DMS79 treated with DMSO at 0.1 percent for 48 hours (cell line): ENCODE results near the gene SCOC.
A peak's percentile ranks its signal among the peaks of the same experiment; 100 is the strongest.

Experiments
- DNase-seq: peaks from one replicate; lab custom pipeline; 2025; lab: John Stamatoyannopoulos, UW

The SCOC gene

DNA sequence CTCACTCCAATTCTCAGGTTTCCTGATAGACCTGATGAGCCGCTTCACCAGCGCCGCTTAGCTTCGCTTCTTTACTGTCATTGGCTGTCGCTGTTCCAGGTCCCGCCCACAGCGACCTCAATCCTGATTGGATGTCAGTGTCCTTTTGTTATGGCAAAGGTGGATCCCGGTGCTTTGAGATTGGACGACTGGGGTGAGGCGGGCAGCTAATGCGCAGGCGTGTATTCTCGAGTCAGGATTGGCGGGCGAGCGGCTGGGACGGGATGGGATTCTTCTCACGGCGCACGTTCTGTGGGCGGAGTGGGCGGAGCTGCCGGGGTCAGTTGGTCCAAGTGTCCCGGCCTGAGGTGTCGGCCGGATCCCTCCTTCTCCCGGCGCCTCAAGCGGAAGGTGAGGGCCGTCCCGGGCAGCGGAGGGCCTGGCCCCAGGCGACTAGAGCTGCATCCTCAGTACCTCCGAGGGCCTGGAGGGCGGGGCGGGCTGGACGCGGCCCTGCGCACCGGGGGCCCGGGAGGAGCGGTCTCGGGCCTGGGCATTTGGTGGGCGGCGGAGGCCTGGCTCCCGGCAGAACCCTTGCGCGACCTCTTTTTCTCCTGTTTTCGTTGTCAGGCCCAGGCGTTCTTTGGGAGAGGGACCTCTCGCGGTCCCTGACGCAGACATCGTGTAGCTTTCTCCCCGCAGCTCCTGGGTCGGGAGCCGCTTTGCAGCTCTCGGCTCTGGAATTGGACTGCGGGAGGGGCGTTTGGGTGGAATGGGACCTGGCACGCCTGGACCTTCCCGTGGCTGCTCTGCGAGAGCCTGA is at the start of gene SCOC:
Gene SCOC (plus strand): TSS at position 319 of the 802 bp plus-strand sequence. CDS start 5,525 bp downstream, outside the sequence.
- DNase-seq, result peak; percentile 88

DNA sequence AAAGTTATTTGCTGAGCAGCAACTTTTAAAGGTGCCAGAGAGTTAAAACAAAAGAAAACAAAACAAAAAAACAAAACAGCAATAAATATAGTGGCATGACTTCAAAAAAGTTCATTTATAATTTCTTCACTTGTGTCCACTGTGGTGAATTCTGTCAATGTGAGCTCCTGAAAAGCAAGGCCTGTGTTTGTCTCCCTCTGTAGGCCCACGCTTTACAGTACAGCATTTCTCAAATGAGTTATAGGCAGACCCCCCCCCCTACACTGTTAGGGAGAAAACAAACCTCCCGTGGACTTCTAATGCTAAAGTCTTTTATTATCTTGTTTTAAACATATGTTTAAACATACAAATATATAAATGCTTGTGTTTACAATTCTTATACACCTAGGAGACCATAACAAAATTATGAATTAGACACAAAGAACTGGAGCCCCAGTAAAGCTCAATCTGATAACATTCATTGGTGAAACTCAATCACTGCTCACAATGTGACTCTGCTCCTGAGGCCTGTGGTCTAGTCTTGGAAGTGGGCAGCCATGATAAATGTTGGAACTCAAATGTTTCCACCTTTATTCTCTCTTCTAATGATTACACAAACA is 47.0 kb upstream of the SCOC start:
- DNase-seq, result no peak

GRCh38 chr4:140330311-140330900 is 43.0 kb upstream of the SCOC start:
- DNase-seq, result no peak

DNA sequence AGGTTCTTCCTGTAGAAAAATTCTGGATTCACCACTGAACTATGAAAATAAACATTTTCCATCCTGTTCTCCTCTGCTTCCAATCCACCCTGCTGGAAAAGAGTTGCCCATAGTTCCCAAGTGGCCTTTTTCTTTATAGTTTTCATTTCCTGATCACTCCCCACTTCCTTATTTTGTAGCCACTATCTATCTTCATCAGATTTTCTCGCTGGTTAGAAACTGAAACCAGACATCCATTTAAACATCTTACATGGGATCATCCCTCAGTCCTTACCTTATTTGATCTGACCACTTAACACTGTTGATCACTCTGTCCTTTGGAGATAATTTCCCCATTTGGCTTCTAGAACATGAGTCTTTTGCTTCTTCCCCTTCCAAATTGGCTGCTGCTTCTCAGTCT is 42.2 kb upstream of the SCOC start:
- no peak for DNase-seq

DNA sequence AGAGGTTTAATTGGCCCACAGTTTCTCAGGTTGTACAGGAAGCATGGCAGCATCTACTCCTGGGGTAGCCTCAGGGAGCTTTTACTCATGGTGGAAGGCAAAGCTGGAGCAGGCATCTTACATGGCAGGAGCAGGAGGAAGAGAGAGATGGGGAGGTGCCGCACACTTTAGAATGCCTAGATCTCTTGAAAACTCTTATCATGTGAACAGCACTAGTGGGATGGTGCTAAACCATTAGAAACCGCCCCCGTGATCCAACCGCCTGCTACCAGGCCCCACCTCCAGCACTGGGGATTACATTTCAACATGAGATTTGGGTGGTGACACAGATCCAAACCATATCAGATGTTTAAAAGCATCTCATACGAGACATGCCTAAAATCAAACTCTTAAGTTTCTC is 41.6 kb upstream of the SCOC start:
- DNase-seq, result no peak

DNA sequence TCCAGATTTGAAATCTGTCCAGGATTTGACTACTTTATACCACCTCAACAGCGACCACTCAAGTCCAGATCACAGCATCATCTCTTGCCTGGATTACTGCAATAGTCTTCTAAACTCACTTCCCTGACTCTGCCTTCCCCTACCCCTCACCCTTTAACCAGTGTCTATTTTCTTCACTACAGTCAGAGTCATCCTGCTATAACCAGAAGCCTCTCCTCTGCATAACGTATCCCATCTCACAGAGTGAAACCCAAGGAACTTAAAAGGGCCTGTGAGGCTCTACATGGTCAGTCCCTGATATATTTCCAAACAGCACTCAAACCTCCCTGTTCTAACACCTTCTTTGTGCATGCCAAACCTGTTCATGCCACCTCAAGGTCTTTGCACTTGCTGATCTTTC is 40.7 kb upstream of the SCOC start:
- DNase-seq, result no peak

DNA sequence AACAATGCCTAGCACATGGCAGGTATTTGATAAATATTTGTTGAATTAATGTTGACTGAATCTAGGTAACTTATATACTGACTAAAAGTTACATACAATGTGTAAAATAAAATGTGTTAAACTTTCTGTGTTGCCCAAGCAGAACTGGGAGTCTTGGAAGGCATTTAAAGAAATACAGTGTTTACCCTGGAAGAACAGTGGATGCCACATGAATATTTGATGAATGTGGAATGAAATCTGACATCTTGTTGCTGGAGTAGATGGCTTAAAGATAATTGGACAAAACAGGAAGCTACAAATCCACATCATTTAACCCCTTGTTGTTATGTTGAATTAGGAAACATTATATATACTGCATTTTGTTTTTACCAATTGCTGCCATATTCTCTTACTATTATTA is 39.9 kb upstream of the SCOC start:
- DNase-seq, result no peak

DNA sequence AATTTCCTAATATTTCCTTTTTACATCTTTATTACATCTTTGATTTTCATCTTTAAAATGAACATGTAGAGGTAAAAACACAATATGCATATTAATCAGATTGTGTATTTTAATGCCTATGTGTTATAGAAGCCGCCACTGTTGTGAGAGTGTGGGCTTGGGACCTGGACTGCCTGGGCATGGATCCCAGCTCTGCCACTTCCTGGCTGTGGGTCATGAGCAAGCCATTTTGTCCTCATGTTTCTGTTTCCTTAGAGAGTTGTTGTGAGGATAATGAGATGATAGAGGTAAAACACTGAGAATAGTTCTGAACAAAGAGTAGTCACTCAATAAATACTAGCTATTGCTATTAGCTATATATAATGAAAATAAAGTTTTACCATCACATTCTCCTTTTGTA is 38.4 kb upstream of the SCOC start:
- no peak for DNase-seq

DNA sequence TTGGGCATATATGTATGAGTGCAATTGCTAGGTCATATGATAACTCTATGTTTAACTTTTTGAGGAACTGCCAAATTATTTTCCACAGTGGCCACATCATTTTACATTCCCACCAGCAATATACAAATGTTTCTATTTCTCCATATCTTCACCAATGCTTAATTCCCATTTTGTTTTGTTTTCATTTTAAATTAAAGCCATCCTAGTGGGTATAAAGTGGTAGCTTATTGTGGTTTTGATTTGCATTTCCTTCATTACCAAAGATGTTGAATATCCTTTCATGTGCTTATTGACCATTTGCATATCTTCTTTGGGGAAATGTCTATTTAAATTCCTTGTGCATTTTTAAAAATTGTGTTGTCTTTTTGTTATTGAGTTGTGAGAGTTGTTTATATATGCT is 36.7 kb upstream of the SCOC start:
- no peak for DNase-seq

DNA sequence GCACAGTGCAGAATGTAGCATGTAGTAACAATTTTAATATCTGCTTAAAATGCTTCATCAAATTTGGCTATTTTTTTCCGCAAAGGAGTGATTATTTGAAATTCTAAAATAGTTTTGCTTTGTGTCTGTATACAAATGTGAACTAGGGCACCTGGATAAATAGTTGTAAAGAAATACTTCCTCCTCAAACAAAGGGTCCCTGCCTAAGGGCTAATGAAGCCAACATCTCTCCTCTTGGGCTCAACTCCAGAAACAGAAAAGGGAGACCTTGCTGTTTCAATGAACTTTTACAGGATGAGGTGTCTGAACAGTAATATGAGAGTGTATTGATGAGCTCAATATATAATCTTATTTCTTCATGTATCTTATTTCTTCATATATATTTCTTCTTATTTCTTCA is 30.8 kb upstream of the SCOC start:
- no peak for DNase-seq

- peak; percentile 57 for DNase-seq
Measured at GRCh38 chr4:140343303-140343702, 30.1 kb upstream of the SCOC start.

- DNase-seq, result no peak
Measured at GRCh38 chr4:140344101-140344500, 29.3 kb upstream of the SCOC start.

DNA sequence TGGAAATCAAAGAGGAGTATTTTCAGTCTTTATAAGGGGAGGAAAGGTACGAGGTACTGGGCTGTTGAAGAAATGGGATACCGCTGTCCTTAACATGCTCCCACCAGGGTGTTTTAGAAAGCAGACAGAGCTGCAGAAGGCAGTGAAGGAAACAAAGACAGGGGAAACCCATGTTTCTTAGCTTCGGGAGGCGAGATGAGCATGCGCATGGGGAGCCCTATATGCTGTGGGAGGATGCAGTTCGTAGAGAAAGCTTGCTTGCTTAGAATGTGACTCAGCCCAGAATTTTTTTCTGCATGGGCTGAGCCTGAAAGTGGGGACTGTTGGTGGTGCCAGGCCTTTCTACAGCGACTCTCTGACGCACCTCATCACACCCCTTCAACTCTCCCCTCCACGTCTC is 28.8 kb upstream of the SCOC start:
- DNase-seq, result no peak

GRCh38 chr4:140346136-140346535 is 27.3 kb upstream of the SCOC start:
- DNase-seq, result no peak

GRCh38 chr4:140349816-140350215 is 23.6 kb upstream of the SCOC start:
- no peak for DNase-seq

- no peak for DNase-seq
Measured at GRCh38 chr4:140351093-140352075, 22.1 kb upstream of the SCOC start.

GRCh38 chr4:140353786-140354185 is 19.7 kb upstream of the SCOC start:
- DNase-seq, result no peak

DNA sequence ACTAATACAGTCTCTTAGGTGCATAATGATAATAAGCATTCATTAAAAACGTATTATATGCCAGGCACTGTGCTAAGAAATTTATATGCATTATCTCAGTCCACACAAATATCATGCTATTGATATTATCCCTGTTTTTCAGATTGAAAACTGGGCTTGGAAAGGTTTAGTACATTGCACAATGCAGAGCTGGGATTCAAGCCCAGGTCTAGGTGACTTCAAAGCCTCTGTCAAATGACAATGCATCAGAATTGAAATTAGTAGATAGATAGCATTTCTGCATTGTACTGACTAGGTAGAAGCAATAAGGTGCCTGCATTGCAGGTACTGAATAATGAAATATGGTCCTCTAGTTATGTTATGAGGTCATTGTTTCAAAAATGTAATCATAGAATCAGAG is 18.2 kb upstream of the SCOC start:
- no peak for DNase-seq

DNA sequence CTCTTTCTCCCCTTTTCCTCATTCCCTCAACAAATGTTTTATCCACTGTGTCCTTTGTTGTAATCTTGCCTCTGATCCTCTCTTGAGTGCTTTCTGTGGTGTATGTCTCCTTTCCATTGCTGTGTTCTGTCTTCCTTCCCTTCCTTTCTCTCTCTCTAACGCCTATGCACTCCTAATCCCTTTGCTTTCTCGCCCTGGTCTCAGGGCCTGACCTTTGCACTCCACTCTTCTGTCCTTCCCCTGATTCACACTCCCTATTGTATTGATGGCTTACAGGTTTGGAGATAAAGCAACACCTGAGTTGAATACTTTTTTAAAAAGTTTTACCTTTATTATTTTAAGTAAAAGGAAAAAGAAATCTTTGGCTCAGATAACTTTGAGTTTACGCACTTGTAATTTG is 15.6 kb upstream of the SCOC start:
- no peak for DNase-seq

DNA sequence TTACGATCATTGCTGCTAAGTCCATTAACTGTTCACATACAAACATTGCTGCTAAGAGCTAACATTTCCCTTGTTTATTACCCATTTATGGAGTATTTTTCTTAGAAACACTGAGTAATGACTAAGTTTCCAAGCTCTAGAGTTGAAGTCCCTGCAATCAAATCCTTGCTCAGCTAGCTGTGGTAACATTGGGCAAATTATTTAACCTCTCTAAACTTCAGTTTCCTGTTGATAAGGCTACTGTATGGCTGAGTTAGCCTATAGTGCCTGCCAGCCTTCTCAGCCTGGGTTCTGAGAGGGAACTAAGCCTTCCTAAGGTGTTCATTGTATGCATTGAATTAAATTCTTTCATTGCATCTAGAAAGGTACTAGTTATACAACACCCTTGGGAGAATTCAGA is 15.2 kb upstream of the SCOC start:
- no peak for DNase-seq

DNA sequence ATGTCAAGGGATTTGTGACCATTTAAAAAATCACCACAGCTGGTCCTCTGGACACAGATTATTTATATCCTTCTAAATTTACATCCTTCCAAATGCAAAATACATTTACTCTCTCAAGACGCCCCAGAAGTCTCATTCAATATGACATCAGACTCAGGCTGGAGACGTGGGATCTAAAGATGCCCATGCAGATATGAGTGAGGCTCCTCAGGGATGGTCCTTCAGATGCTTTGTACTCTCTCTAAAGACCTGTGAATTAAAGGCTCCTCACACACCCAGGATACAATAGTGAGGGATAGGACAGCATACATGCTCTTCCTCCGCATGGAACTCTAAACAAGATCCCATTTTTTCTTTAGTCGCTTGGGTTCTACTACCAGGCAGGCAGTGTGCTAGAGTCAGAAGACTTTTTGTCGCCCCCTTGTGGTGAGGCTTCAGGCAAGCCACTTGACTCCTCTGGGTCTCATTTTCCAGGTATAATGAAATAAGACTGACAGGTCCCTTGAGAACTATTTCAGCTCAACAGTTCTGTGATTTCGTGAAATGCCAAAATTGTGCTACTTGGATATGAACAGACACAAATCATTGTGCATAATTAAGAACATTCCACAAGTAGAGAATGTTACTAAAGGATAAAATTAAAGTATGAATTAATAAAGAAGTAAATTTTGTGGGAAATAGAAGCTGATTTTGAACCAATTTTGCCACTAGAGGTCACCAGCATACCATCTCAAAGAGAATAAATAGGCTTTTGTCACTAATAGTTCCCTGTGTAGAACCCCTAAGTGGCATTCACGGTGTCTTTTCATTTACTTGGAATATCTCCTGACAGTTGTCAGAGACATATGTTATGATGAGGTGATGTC is 13.7 kb upstream of the SCOC start:
- DNase-seq, result peak; percentile 19
